ENCODE results near the gene TRIM71. TPM values are rescaled to one million over a fixed set of nuclear protein-coding genes. Genes with fewer than 3 reads are reported as not detected.
A peak's percentile ranks its signal among the peaks of the same experiment; 100 is the strongest.

TRIM71 gene
- total and polyA plus RNA-seq, 2 of the 13 experiments (the other 11 are each of a cell fraction or from before 2014, with no cell fraction given): 21.7 to 76.9 TPM

DNA sequence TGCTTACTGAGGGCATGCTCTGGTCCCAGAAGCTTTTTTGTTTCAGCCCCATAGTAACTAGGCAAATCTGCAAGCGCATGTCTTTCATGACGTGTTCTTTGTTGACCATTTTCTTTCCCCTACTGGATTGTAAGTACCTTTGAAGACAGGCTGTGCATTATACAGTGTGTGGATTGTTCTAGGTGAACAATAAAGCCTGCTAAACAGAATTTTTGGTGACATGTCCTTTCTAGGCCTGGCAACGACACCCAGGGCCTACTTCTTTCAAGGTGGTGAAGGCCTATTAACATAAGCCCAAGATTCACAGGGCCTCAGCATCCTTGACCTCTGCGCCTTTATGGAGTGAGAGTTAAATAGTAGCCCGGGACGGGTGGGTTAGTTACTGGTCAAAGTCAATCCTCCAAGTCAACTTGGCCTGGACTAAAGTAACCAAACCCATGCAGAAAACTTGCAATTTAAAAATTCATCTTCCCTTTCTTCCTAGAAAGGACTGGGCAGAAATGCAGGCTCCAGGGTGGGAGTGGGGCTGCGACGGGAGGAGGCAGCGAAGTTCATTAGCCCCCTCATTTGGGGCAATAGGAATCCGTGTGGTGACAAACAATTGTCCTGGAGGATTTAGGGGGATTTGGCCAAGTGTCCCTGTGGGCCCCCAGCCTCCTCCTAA lies 37.6 kb upstream of the TRIM71 start (continued):
- TF ChIP-seq STAT5B (CRISPR knock-in tag; IDR thresholded peaks at IDR 0.05) (no peak), ZNF337 (CRISPR knock-in tag; IDR thresholded peaks at IDR 0.05; ENCODE audit: borderline replicate concordance, low read depth) (no peak), MAZ (IDR thresholded peaks at IDR 0.05; ENCODE audit: borderline replicate concordance, low read depth, low read length) (no peak), MAZ (CRISPR knock-in tag; IDR thresholded peaks at IDR 0.05; ENCODE audit: low read depth) (no peak), RARG (CRISPR knock-in tag; IDR thresholded peaks at IDR 0.05; ENCODE audit: low read depth) (no peak), MTF2 (CRISPR knock-in tag; IDR thresholded peaks at IDR 0.05; ENCODE audit: borderline replicate concordance) (no peak), ZBTB8A (CRISPR knock-in tag; IDR thresholded peaks at IDR 0.05; ENCODE audit: borderline replicate concordance, low read depth) (no peak), ZSCAN22 (CRISPR knock-in tag; IDR thresholded peaks at IDR 0.05) (no peak), MED1 (CRISPR knock-in tag; IDR thresholded peaks at IDR 0.05) (0 out of 2 replicates have a peak, but pooled peaks have one; percentile 0), JUND (CRISPR knock-in tag; IDR thresholded peaks at IDR 0.05) (no peak), BRCA1 (CRISPR knock-in tag; IDR thresholded peaks at IDR 0.05) (no peak), ZMYM4 (CRISPR knock-in tag; IDR thresholded peaks at IDR 0.05) (no peak), ZSCAN21 (CRISPR knock-in tag; IDR thresholded peaks at IDR 0.05; ENCODE audit: borderline replicate concordance) (no peak), POLR2AphosphoS5 (IDR thresholded peaks at IDR 0.05; ENCODE audit: low read depth, low read length) (no peak; the same call in 1 of the 2 replicates)
- TF ChIP-seq, protein P1, sequence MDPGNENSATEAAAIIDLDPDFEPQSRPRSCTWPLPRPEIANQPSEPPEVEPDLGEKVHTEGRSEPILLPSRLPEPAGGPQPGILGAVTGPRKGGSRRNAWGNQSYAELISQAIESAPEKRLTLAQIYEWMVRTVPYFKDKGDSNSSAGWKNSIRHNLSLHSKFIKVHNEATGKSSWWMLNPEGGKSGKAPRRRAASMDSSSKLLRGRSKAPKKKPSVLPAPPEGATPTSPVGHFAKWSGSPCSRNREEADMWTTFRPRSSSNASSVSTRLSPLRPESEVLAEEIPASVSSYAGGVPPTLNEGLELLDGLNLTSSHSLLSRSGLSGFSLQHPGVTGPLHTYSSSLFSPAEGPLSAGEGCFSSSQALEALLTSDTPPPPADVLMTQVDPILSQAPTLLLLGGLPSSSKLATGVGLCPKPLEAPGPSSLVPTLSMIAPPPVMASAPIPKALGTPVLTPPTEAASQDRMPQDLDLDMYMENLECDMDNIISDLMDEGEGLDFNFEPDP (CRISPR knock-in tag; conservative IDR thresholded peaks at IDR 0.05): no peak
- TF ChIP-seq, protein P2, sequence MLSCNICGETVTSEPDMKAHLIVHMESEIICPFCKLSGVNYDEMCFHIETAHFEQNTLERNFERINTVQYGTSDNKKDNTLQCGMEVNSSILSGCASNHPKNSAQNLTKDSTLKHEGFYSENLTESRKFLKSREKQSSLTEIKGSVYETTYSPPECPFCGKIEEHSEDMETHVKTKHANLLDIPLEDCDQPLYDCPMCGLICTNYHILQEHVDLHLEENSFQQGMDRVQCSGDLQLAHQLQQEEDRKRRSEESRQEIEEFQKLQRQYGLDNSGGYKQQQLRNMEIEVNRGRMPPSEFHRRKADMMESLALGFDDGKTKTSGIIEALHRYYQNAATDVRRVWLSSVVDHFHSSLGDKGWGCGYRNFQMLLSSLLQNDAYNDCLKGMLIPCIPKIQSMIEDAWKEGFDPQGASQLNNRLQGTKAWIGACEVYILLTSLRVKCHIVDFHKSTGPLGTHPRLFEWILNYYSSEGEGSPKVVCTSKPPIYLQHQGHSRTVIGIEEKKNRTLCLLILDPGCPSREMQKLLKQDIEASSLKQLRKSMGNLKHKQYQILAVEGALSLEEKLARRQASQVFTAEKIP (CRISPR knock-in tag; IDR thresholded peaks at IDR 0.05; ENCODE audit: borderline replicate concordance): no peak
- TF ChIP-seq, protein P3, sequence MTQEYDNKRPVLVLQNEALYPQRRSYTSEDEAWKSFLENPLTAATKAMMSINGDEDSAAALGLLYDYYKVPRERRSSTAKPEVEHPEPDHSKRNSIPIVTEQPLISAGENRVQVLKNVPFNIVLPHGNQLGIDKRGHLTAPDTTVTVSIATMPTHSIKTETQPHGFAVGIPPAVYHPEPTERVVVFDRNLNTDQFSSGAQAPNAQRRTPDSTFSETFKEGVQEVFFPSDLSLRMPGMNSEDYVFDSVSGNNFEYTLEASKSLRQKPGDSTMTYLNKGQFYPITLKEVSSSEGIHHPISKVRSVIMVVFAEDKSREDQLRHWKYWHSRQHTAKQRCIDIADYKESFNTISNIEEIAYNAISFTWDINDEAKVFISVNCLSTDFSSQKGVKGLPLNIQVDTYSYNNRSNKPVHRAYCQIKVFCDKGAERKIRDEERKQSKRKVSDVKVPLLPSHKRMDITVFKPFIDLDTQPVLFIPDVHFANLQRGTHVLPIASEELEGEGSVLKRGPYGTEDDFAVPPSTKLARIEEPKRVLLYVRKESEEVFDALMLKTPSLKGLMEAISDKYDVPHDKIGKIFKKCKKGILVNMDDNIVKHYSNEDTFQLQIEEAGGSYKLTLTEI (CRISPR knock-in tag; conservative IDR thresholded peaks at IDR 0.05): no peak
- TF ChIP-seq, protein P4, sequence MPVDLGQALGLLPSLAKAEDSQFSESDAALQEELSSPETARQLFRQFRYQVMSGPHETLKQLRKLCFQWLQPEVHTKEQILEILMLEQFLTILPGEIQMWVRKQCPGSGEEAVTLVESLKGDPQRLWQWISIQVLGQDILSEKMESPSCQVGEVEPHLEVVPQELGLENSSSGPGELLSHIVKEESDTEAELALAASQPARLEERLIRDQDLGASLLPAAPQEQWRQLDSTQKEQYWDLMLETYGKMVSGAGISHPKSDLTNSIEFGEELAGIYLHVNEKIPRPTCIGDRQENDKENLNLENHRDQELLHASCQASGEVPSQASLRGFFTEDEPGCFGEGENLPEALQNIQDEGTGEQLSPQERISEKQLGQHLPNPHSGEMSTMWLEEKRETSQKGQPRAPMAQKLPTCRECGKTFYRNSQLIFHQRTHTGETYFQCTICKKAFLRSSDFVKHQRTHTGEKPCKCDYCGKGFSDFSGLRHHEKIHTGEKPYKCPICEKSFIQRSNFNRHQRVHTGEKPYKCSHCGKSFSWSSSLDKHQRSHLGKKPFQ (CRISPR knock-in tag; IDR thresholded peaks at IDR 0.05; ENCODE audit: insufficient replicate concordance): no peak
- TF ChIP-seq, protein P5, sequence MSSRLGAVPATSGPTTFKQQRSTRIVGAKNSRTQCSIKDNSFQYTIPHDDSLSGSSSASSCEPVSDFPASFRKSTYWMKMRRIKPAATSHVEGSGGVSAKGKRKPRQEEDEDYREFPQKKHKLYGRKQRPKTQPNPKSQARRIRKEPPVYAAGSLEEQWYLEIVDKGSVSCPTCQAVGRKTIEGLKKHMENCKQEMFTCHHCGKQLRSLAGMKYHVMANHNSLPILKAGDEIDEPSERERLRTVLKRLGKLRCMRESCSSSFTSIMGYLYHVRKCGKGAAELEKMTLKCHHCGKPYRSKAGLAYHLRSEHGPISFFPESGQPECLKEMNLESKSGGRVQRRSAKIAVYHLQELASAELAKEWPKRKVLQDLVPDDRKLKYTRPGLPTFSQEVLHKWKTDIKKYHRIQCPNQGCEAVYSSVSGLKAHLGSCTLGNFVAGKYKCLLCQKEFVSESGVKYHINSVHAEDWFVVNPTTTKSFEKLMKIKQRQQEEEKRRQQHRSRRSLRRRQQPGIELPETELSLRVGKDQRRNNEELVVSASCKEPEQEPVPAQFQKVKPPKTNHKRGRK (CRISPR knock-in tag; IDR thresholded peaks at IDR 0.05): no peak

Data from HepG2 (cell line).